ENCODE data around the gene CATSPERE. TPM values are rescaled to one million over a fixed set of nuclear protein-coding genes. Genes with fewer than 3 reads are reported as not detected.
"Not testable (repeated sequence)": the region's sequence is repeated elsewhere in the genome, so short reads cannot be mapped to it uniquely, and the experiment has no call there.

CATSPERE gene
- total and polyA plus RNA-seq, 2 donors, result 0.76 to 1.3 TPM

- H3K27ac ChIP-seq (ENCODE audit: low read depth in 1 of 2, low read length in 1 of 2); DNase-seq (ENCODE audit: low read depth in 6 of 9, low spot score in 9 of 9); H3K9me3 ChIP-seq (ENCODE audit: control insufficient read depth in 2 of 2, insufficient read depth in 1 of 2, low read length in 1 of 2); H3K27me3 ChIP-seq (ENCODE audit: control insufficient read depth in 2 of 2, insufficient read depth in 1 of 2, low read length in 1 of 2); H3K4me1 ChIP-seq (ENCODE audit: control insufficient read depth in 2 of 2, insufficient read depth in 2 of 2, low read length in 2 of 2); H3K4me3 ChIP-seq (ENCODE audit: low read length in 2 of 2); H3K36me3 ChIP-seq (ENCODE audit: control insufficient read depth in 2 of 2, insufficient read depth in 2 of 2, low read length in 1 of 2): not testable (repeated sequence)
- 95% methylated on average over 4 of the region's 4 CpGs for WGBS
Observed at GRCh38 chr1:244500515-244500914, 39.4 kb downstream of the CATSPERE start.

- no peaks in the 10 kb centered on the region for H3K4me1 ChIP-seq (ENCODE audit: control insufficient read depth in 2 of 2, insufficient read depth in 2 of 2, low read length in 2 of 2)
- no peak overlapping the region for H3K4me3 ChIP-seq (ENCODE audit: low read length in 2 of 2)
- 94% methylated on average over 3 of the region's 3 CpGs for WGBS
Observed at GRCh38 chr1:244502630-244503029, 41.6 kb downstream of the CATSPERE start.

GRCh38 chr1:244513493-244513892 lies 52.4 kb downstream of the CATSPERE start:
- 97% methylated on average over 5 of the region's 5 CpGs for WGBS

More at GRCh38 chr1:244502630-244503029, 41.6 kb downstream of the CATSPERE start:
- H3K9me3 ChIP-seq (ENCODE audit: control insufficient read depth in 2 of 2, insufficient read depth in 1 of 2, low read length in 1 of 2), result no peaks in the 10 kb centered on the region
- no peaks in the 10 kb centered on the region for H3K36me3 ChIP-seq (ENCODE audit: control insufficient read depth in 2 of 2, insufficient read depth in 2 of 2, low read length in 1 of 2)
- no peak overlapping the region for H3K27ac ChIP-seq (ENCODE audit: low read depth in 1 of 2, low read length in 1 of 2)
- DNase-seq (ENCODE audit: low read depth in 6 of 9, low spot score in 9 of 9), result no peak
- no peaks in the 10 kb centered on the region for H3K27me3 ChIP-seq (ENCODE audit: control insufficient read depth in 2 of 2, insufficient read depth in 1 of 2, low read length in 1 of 2)

GRCh38 chr1:244515680-244516079 lies 54.6 kb downstream of the CATSPERE start:
- H3K36me3 ChIP-seq (ENCODE audit: control insufficient read depth in 2 of 2, insufficient read depth in 2 of 2, low read length in 1 of 2), result no peaks in the 10 kb centered on the region
- H3K27me3 ChIP-seq (ENCODE audit: control insufficient read depth in 2 of 2, insufficient read depth in 1 of 2, low read length in 1 of 2), result no peaks in the 10 kb centered on the region
- H3K4me3 ChIP-seq (ENCODE audit: low read length in 2 of 2), result no peak overlapping the region
- no peak overlapping the region for H3K27ac ChIP-seq (ENCODE audit: low read depth in 1 of 2, low read length in 1 of 2)
- no peak for DNase-seq (ENCODE audit: low read depth in 6 of 9, low spot score in 9 of 9)
- no peaks in the 10 kb centered on the region for H3K4me1 ChIP-seq (ENCODE audit: control insufficient read depth in 2 of 2, insufficient read depth in 2 of 2, low read length in 2 of 2)
- 98% methylated on average over 2 of the region's 2 CpGs for WGBS
- H3K9me3 ChIP-seq (ENCODE audit: control insufficient read depth in 2 of 2, insufficient read depth in 1 of 2, low read length in 1 of 2), result peaks cover 0 to 10% of the 10 kb centered on the region in 2 donors

More at GRCh38 chr1:244513493-244513892, 52.4 kb downstream of the CATSPERE start:
- no peaks in the 10 kb centered on the region for H3K27me3 ChIP-seq (ENCODE audit: control insufficient read depth in 2 of 2, insufficient read depth in 1 of 2, low read length in 1 of 2)
- DNase-seq (ENCODE audit: low read depth in 6 of 9, low spot score in 9 of 9), result no peak
- H3K4me3 ChIP-seq (ENCODE audit: low read length in 2 of 2), result no peak overlapping the region
- H3K27ac ChIP-seq (ENCODE audit: low read depth in 1 of 2, low read length in 1 of 2), result no peak overlapping the region
- H3K4me1 ChIP-seq (ENCODE audit: control insufficient read depth in 2 of 2, insufficient read depth in 2 of 2, low read length in 2 of 2), result no peaks in the 10 kb centered on the region
- H3K36me3 ChIP-seq (ENCODE audit: control insufficient read depth in 2 of 2, insufficient read depth in 2 of 2, low read length in 1 of 2), result no peaks in the 10 kb centered on the region
- H3K9me3 ChIP-seq (ENCODE audit: control insufficient read depth in 2 of 2, insufficient read depth in 1 of 2, low read length in 1 of 2), result peaks cover 0 to 7% of the 10 kb centered on the region in 2 donors

- DNase-seq (ENCODE audit: low read depth in 6 of 9, low spot score in 9 of 9), result no peak
- H3K27ac ChIP-seq (ENCODE audit: low read depth in 1 of 2, low read length in 1 of 2), result no peak overlapping the region
- no peaks in the 10 kb centered on the region for H3K36me3 ChIP-seq (ENCODE audit: control insufficient read depth in 2 of 2, insufficient read depth in 2 of 2, low read length in 1 of 2)
- H3K4me1 ChIP-seq (ENCODE audit: control insufficient read depth in 2 of 2, insufficient read depth in 2 of 2, low read length in 2 of 2), result no peaks in the 10 kb centered on the region
- no peak overlapping the region for H3K4me3 ChIP-seq (ENCODE audit: low read length in 2 of 2)
- H3K27me3 ChIP-seq (ENCODE audit: control insufficient read depth in 2 of 2, insufficient read depth in 1 of 2, low read length in 1 of 2), result no peaks in the 10 kb centered on the region
- H3K9me3 ChIP-seq (ENCODE audit: control insufficient read depth in 2 of 2, insufficient read depth in 1 of 2, low read length in 1 of 2), result peaks cover 0 to 2% of the 10 kb centered on the region in 2 donors
- 68% methylated on average over 10 of the region's 10 CpGs for WGBS
Observed at GRCh38 chr1:244536316-244536715, 75.2 kb downstream of the CATSPERE start.

- no peaks in the 10 kb centered on the region for H3K27me3 ChIP-seq (ENCODE audit: control insufficient read depth in 2 of 2, insufficient read depth in 1 of 2, low read length in 1 of 2)
- H3K9me3 ChIP-seq (ENCODE audit: control insufficient read depth in 2 of 2, insufficient read depth in 1 of 2, low read length in 1 of 2), result no peaks in the 10 kb centered on the region
- DNase-seq (ENCODE audit: low read depth in 6 of 9, low spot score in 9 of 9), result no peak
- H3K27ac ChIP-seq (ENCODE audit: low read depth in 1 of 2, low read length in 1 of 2), result no peak overlapping the region
- H3K4me3 ChIP-seq (ENCODE audit: low read length in 2 of 2), result no peak overlapping the region
- no peaks in the 10 kb centered on the region for H3K4me1 ChIP-seq (ENCODE audit: control insufficient read depth in 2 of 2, insufficient read depth in 2 of 2, low read length in 2 of 2)
- H3K36me3 ChIP-seq (ENCODE audit: control insufficient read depth in 2 of 2, insufficient read depth in 2 of 2, low read length in 1 of 2), result no peaks in the 10 kb centered on the region
- WGBS, result 98% methylated on average over 1 of the region's 1 CpG
Observed at GRCh38 chr1:244545511-244545910, 84.4 kb downstream of the CATSPERE start.

- Histone ChIP-seq H3K27me3 (ENCODE audit: control insufficient read depth in 2 of 2, insufficient read depth in 1 of 2, low read length in 1 of 2) (no peaks in the 10 kb centered on the region), H3K36me3 (ENCODE audit: control insufficient read depth in 2 of 2, insufficient read depth in 2 of 2, low read length in 1 of 2) (no peaks in the 10 kb centered on the region), H3K9me3 (ENCODE audit: control insufficient read depth in 2 of 2, insufficient read depth in 1 of 2, low read length in 1 of 2) (no peaks in the 10 kb centered on the region), H3K4me1 (ENCODE audit: control insufficient read depth in 2 of 2, insufficient read depth in 2 of 2, low read length in 2 of 2) (no peaks in the 10 kb centered on the region), H3K27ac (ENCODE audit: low read depth in 1 of 2, low read length in 1 of 2) (no peak overlapping the region), H3K4me3 (ENCODE audit: low read length in 2 of 2) (no peak overlapping the region)
- no peak for DNase-seq (ENCODE audit: low read depth in 6 of 9, low spot score in 9 of 9)
- WGBS, result 87% methylated on average over 2 of the region's 2 CpGs
Observed at GRCh38 chr1:244548558-244549115, 87.6 kb downstream of the CATSPERE start.

GRCh38 chr1:244552336-244552735 lies 91.3 kb downstream of the CATSPERE start:
- Histone ChIP-seq H3K4me3 (ENCODE audit: low read length in 2 of 2) (no peak overlapping the region), H3K27ac (ENCODE audit: low read depth in 1 of 2, low read length in 1 of 2) (no peak overlapping the region), H3K36me3 (ENCODE audit: control insufficient read depth in 2 of 2, insufficient read depth in 2 of 2, low read length in 1 of 2) (no peaks in the 10 kb centered on the region), H3K9me3 (ENCODE audit: control insufficient read depth in 2 of 2, insufficient read depth in 1 of 2, low read length in 1 of 2) (no peaks in the 10 kb centered on the region), H3K27me3 (ENCODE audit: control insufficient read depth in 2 of 2, insufficient read depth in 1 of 2, low read length in 1 of 2) (no peaks in the 10 kb centered on the region), H3K4me1 (ENCODE audit: control insufficient read depth in 2 of 2, insufficient read depth in 2 of 2, low read length in 2 of 2) (no peaks in the 10 kb centered on the region)
- 93% methylated on average over 6 of the region's 6 CpGs for WGBS
- DNase-seq (ENCODE audit: low read depth in 6 of 9, low spot score in 9 of 9), result no peak

- Histone ChIP-seq H3K9me3 (ENCODE audit: control insufficient read depth in 2 of 2, insufficient read depth in 1 of 2, low read length in 1 of 2) (no peaks in the 10 kb centered on the region), H3K27ac (ENCODE audit: low read depth in 1 of 2, low read length in 1 of 2) (no peak overlapping the region), H3K4me3 (ENCODE audit: low read length in 2 of 2) (no peak overlapping the region), H3K4me1 (ENCODE audit: control insufficient read depth in 2 of 2, insufficient read depth in 2 of 2, low read length in 2 of 2) (no peaks in the 10 kb centered on the region), H3K36me3 (ENCODE audit: control insufficient read depth in 2 of 2, insufficient read depth in 2 of 2, low read length in 1 of 2) (no peaks in the 10 kb centered on the region), H3K27me3 (ENCODE audit: control insufficient read depth in 2 of 2, insufficient read depth in 1 of 2, low read length in 1 of 2) (no peaks in the 10 kb centered on the region)
- WGBS, result 94% methylated on average over 1 of the region's 1 CpG
- DNase-seq (ENCODE audit: low read depth in 6 of 9, low spot score in 9 of 9), result no peak
Observed at GRCh38 chr1:244556263-244556662, 95.2 kb downstream of the CATSPERE start.
